ENCODE results near the gene NUMB. TPM values are rescaled to one million over a fixed set of nuclear protein-coding genes. Genes with fewer than 3 reads are reported as not detected.
A peak's percentile ranks its signal among the peaks of the same experiment; 100 is the strongest.

Gene NUMB
- total RNA-seq, 1 donor from 2014 or later = 33.1 TPM

DNA sequence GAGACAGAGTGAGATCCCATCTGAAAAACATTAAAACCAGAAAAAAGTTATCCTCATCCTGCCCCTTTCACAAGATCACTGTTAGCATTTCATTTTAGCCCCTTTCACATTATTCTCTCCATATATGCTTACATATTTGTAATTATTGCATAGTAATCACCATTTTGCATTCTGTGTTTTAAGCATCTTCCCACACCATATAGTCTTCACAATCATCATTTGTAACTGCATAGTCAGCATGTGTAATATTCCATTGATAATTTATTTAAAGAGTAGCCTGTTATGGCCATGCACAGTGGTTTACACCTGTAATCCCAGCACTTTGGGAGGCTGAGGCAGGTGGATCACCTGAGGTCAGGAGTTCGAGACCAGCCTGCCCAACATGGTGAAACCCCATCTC, 209.2 kb downstream of the NUMB start:
- TF ChIP-seq CTCF (IDR thresholded peaks at IDR 0.05; ENCODE audit: insufficient read depth, low read length, poor library complexity, severe bottlenecking) = no peak
- no peaks in the 10 kb centered on the region for H3K27me3 ChIP-seq (ENCODE audit: control insufficient read depth, insufficient read depth, low read length)
- H3K36me3 ChIP-seq (ENCODE audit: control insufficient read depth, insufficient read depth, low read length) = no peaks in the 10 kb centered on the region
- H3K4me3 ChIP-seq (ENCODE audit: low read depth, low read length) = no peak overlapping the region
- no peak for DNase-seq (ENCODE audit: low read depth)

DNA sequence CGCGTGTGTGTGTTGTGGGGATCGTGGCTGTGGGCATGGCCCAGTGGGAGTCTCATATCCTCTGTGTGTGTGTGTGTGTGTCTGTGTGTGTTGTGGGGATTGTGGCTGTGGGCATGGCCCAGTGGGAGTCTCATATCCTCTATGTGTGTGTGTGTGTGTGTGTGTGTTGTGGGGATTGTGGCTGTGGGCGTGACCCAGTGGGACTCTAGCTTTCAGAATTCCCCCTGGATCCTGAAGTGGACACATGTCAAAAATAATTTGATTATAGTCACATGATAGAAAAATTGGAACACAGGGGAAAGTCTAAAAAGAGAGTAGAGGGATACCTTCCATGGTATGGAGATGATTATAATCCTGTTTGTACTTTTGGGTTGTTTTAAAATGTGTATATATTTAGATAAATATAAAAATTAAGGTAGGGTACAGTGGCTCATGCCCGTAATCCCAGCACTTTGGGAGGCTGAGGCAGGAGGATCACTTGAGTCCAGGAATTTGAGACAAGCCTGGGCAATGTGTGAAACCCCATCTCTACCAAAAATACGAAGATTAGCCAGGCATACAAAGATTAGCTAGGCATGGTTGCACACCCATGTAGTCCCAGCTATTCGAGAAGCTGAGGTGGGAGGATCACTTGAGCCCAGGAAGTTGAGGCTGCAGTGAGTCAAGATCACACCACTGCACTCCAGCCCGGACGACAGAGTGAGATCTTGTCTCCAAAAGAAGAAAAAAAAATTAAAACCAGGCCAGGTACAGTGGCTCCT, 210.1 kb downstream of the NUMB start:
- DNase-seq (ENCODE audit: low read depth) = peak; percentile 64
- no peak for TF ChIP-seq CTCF (IDR thresholded peaks at IDR 0.05; ENCODE audit: insufficient read depth, low read length, poor library complexity, severe bottlenecking)
- Histone ChIP-seq H3K36me3 (ENCODE audit: control insufficient read depth, insufficient read depth, low read length) (no peaks in the 10 kb centered on the region), H3K27me3 (ENCODE audit: control insufficient read depth, insufficient read depth, low read length) (no peaks in the 10 kb centered on the region), H3K4me3 (ENCODE audit: low read depth, low read length) (no peak overlapping the region)

- H3K36me3 ChIP-seq (ENCODE audit: control insufficient read depth, insufficient read depth, low read length) = no peaks in the 10 kb centered on the region
- no peaks in the 10 kb centered on the region for H3K27me3 ChIP-seq (ENCODE audit: control insufficient read depth, insufficient read depth, low read length)
- peak overlapping the region; percentile 43 for H3K4me3 ChIP-seq (ENCODE audit: low read depth, low read length)
- DNase-seq (ENCODE audit: low read depth) = no peak
- no peak for TF ChIP-seq CTCF (IDR thresholded peaks at IDR 0.05; ENCODE audit: insufficient read depth, low read length, poor library complexity, severe bottlenecking)
Measured at GRCh38 chr14:73246387-73247150, 211.8 kb downstream of the NUMB start.

DNA sequence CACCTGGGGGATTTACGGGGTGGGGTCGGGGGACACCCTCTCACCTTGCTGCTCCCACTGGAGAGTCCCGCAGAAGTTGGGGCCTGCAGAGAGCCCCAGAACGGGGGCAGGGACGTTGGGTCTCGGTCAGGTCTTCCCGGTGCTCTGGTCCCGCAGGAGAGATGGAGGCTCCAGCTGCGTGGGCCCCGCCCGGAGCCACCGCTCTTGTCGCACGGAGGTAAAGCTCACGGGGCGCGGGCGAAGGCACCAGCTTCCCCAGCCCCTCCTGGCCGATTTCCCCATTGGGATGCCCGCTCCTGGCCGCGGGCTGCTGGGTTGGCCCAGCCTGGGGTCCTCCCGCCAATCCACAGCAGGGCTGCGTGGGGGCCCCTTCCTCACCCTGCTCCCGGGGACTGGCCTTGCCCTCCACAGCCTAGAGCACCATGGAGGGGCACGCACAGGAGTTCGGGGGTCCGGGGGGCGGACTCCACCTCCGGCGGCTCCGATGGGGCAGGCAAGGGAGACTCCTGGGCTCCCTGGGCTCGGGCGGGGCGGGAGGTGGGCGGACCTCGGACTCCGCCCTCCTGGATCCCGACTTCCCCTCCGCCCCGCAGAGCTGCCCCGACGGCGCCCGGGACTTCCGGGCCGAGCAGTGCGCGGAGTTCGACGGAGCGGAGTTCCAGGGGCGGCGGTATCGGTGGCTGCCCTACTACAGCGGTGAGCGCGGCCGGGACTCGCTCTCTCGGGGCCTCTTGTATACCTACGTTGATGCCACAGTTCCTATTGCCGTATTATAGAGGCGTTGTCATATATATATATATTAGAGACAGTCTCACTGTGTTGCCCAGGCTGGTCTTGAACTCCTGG, 212.6 kb downstream of the NUMB start:
- no peak for TF ChIP-seq CTCF (IDR thresholded peaks at IDR 0.05; ENCODE audit: insufficient read depth, low read length, poor library complexity, severe bottlenecking)
- peak overlapping the region; percentile 43 for H3K4me3 ChIP-seq (ENCODE audit: low read depth, low read length)
- H3K36me3 ChIP-seq (ENCODE audit: control insufficient read depth, insufficient read depth, low read length) = no peaks in the 10 kb centered on the region
- DNase-seq (ENCODE audit: low read depth) = no peak
- no peaks in the 10 kb centered on the region for H3K27me3 ChIP-seq (ENCODE audit: control insufficient read depth, insufficient read depth, low read length)

GRCh38 chr14:73244541-73245290, 213.6 kb downstream of the NUMB start:
- no peak for DNase-seq (ENCODE audit: low read depth)
- no peak overlapping the region for H3K4me3 ChIP-seq (ENCODE audit: low read depth, low read length)
- H3K36me3 ChIP-seq (ENCODE audit: control insufficient read depth, insufficient read depth, low read length) = no peaks in the 10 kb centered on the region

More at GRCh38 chr14:73244541-73245290, 213.6 kb downstream of the NUMB start:
- TF ChIP-seq CTCF (IDR thresholded peaks at IDR 0.05; ENCODE audit: insufficient read depth, low read length, poor library complexity, severe bottlenecking) = no peak
- H3K27me3 ChIP-seq (ENCODE audit: control insufficient read depth, insufficient read depth, low read length) = no peaks in the 10 kb centered on the region

All from kidney epithelial cell (primary cell).